Measurements from ENCODE around the gene SLC38A3.

SLC38A3 gene

DNA sequence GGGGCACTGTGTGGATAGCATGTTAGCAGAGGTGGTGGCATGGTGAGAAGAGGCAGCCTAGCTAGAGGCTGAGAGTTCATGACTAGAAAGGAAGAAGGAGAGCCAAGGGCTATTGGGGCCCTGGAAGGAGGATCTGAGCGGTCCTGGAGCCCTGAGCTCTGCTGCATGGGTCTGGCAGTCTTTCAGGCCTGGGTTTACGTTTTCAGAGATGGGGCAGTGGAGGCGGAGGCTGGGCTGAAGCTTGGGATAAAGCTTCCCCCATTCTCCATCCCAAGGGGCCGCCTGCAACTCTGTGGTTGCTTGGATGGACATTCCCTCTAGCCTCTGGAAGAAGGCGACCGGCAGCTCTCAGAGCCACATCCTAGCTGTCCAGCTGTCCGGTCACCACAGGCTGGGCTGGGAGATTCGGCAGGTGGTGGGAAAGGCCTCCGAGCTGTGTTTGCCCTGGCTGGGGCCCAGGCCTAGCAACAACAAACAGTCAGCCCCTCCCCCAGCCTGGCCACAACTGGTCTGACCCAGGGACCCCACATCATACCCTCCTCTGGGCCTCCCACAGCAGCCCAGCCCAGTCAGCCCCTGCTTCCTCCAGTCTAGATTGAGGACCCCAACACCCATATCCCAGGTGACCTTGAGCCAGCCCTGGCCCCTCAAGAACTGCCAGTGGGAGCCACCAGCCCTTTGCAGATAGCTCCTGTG is 1.8 kb upstream of the SLC38A3 start:
- WGBS (ENCODE audit: insufficient coverage): 97% methylated on average over 6 of the region's 9 CpGs
- Histone ChIP-seq H3K4me1 (ENCODE audit: control extremely low read depth in 1 of 4, control insufficient read depth in 4 of 4, insufficient read depth in 4 of 4, low read length in 3 of 4) (peaks cover 0 to 17% (median 12%) of the 10 kb centered on the region in 4 experiments), H3K27ac (ENCODE audit: insufficient read depth in 1 of 2, low read depth in 1 of 2, low read length in 2 of 2, poor library complexity in 1 of 2, severe bottlenecking in 2 of 2) (no peak overlapping the region), H3K36me3 (ENCODE audit: control insufficient read depth in 4 of 4, insufficient read depth in 4 of 4, low read length in 3 of 4) (no peaks in the 10 kb centered on the region), H3K4me3 (ENCODE audit: control insufficient read depth in 1 of 7, extremely low read depth in 1 of 7, insufficient read depth in 4 of 7, low read depth in 2 of 7, low read length in 6 of 7) (no peak overlapping the region), H3K27me3 (replicated peaks in 2 of 5; ENCODE audit: control insufficient read depth in 4 of 5, insufficient read depth in 5 of 5, low read length in 4 of 5) (peaks cover 0 to 52% (median 33%) of the 10 kb centered on the region in 5 experiments), H3K9me3 (ENCODE audit: control extremely low read depth in 1 of 5, control insufficient read depth in 4 of 5, insufficient read depth in 2 of 5, low read depth in 1 of 5, low read length in 4 of 5) (no peaks in the 10 kb centered on the region)
- ChIA-PET POLR2A (no interaction called here), CTCF (interaction anchor here (1.5 to 69.0 kb wide), 4 partner anchors 11 to 120 kb away, joined by 4 to 1875 read pairs (median 85); partner anchors contain the start of genes GNAI2, GNAT1, LSMEM2 and SEMA3B)
- no peak for DNase-seq

DNA sequence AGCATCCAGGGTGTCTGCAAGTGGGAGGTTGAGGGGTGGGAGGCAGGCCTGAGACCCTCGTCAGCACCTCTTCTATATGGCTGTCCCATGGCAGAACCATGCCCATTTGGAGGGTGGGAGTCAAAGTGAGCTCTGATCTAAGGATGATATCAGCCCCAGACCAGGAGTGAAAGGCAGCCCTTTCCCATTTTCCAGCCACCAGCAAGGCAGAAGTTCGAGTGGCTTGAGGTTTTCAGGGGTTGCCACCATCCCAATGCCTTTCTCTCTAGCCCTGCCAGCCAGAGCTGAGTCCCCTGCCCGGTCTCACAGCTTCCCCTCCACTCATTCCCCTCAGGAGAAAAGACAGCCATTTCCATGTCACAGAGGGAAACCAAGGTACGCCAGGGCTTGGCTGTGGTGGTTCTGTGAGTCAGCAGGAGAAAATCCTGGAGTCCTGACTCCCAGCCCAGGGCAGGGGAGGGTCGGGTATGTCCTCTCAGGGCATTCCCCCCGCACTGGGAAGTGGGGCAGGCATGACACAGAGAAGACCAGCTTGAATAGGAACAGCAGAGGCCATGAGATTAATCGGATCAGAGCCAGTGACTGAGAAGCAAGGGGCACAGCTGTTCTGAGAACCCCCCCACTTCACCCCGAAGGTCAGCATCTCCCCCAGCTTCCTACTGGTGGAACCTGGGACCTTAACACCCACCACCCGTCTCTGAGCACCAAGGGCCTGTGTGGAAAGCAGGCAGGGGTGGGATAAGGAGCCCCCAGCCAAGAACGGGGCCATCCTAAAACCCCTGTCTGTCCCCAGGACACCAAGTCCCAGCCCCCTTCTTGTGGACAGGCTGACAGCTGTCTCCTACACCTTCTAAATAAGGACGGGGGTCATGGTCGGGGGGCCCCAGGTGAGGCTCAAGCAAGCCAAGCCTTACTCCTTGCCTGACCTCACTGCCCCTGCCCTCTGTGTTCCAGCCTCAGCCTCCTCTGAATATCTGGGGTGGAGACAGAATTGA is 965 bp upstream of the SLC38A3 start:
- CTCF ChIA-PET: interaction anchor here (1.5 to 69.0 kb wide), 3 partner anchors 12 to 45 kb away, joined by 4 to 1875 read pairs (median 166); partner anchors contain the start of genes GNAI2, GNAT1, LSMEM2 and SEMA3B
- 75% methylated on average over 8 of the region's 12 CpGs for WGBS (ENCODE audit: insufficient coverage)

DNA sequence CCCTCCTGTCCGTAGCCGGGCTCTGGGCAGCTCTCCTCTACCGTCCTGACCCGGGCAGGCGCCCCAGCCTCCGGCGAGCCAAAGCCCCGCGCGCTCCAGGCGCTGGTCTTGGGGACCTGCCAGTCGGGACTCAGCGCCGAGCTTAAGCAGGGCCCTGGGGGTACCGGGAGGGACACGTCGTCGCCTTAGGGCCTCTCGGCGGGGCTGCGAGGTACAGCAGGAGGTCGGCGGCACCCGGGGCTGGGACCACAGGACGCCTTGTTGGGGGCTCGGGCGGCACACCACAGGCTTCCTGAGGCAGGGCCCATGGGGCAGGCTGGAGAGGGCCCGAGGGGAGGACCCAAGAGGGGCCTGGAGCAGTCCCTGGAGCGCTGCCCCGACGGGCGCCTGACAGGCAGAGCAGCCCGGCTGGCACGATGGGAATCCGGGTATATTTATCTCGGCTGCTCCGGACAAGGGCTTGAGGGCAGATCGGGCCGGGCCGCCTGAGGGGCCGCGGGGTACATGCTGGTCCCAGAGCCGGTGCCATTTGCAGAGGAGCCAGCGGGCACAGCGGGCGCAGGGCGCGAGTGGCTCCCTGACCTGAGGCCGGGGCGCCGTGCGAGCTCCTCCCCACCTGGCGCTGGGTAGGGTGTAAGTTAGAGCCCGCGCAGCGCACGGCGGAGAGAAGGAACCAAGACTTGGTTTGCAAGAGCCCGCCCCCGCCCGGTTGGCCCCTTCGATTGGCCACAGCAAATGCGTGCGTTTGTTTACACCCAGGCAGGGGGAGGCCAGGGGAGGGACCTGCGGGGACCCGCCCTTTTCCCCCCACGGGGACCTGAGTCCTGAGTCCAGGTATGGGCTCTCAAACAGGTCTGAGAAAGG is 574 bp downstream of the SLC38A3 start:
- Histone ChIP-seq H3K9me3 (ENCODE audit: control extremely low read depth in 1 of 5, control insufficient read depth in 4 of 5, insufficient read depth in 2 of 5, low read depth in 1 of 5, low read length in 4 of 5) (no peaks in the 10 kb centered on the region), H3K27me3 (replicated peaks in 2 of 5; ENCODE audit: control insufficient read depth in 4 of 5, insufficient read depth in 5 of 5, low read length in 4 of 5) (peaks cover 0 to 52% (median 33%) of the 10 kb centered on the region in 5 experiments), H3K4me1 (ENCODE audit: control extremely low read depth in 1 of 4, control insufficient read depth in 4 of 4, insufficient read depth in 4 of 4, low read length in 3 of 4) (peaks cover 0 to 17% (median 12%) of the 10 kb centered on the region in 4 experiments), H3K4me3 (ENCODE audit: control insufficient read depth in 1 of 7, extremely low read depth in 1 of 7, insufficient read depth in 4 of 7, low read depth in 2 of 7, low read length in 6 of 7) (peak overlapping the region; percentile 15 to 71 (median 23)), H3K36me3 (ENCODE audit: control insufficient read depth in 4 of 4, insufficient read depth in 4 of 4, low read length in 3 of 4) (no peaks in the 10 kb centered on the region), H3K27ac (ENCODE audit: insufficient read depth in 1 of 2, low read depth in 1 of 2, low read length in 2 of 2, poor library complexity in 1 of 2, severe bottlenecking in 2 of 2) (no peak overlapping the region)
- ChIA-PET POLR2A (interaction anchor here (0.6 to 1.3 kb wide), 2 partner anchors 13 to 32 kb away, joined by 3 read pairs; no protein-coding TSS in a partner anchor), CTCF (interaction anchor here (14.3 to 69.0 kb wide), 2 partner anchors 13 to 44 kb away, joined by 166 to 1875 read pairs; partner anchors contain the start of genes GNAI2, GNAT1, LSMEM2 and SEMA3B)
- DNase-seq: peak; percentile 46 to 64 (median 60)
- WGBS (ENCODE audit: insufficient coverage): under 1% methylated on average over 66 of the region's 67 CpGs

More for the DNA sequence above, 965 bp upstream of the SLC38A3 start:
- peaks cover 0 to 17% (median 12%) of the 10 kb centered on the region in 4 experiments for H3K4me1 ChIP-seq (ENCODE audit: control extremely low read depth in 1 of 4, control insufficient read depth in 4 of 4, insufficient read depth in 4 of 4, low read length in 3 of 4)
- peaks cover 0 to 52% (median 33%) of the 10 kb centered on the region in 5 experiments for H3K27me3 ChIP-seq (replicated peaks in 2 of 5; ENCODE audit: control insufficient read depth in 4 of 5, insufficient read depth in 5 of 5, low read length in 4 of 5)
- H3K27ac ChIP-seq (ENCODE audit: insufficient read depth in 1 of 2, low read depth in 1 of 2, low read length in 2 of 2, poor library complexity in 1 of 2, severe bottlenecking in 2 of 2): no peak overlapping the region
- no peaks in the 10 kb centered on the region for H3K36me3 ChIP-seq (ENCODE audit: control insufficient read depth in 4 of 4, insufficient read depth in 4 of 4, low read length in 3 of 4)
- POLR2A ChIA-PET: interaction anchor here (0.5 kb wide), 1 partner anchor 93 kb away, joined by 3 read pairs; no protein-coding TSS in a partner anchor
- no peaks in the 10 kb centered on the region for H3K9me3 ChIP-seq (ENCODE audit: control extremely low read depth in 1 of 5, control insufficient read depth in 4 of 5, insufficient read depth in 2 of 5, low read depth in 1 of 5, low read length in 4 of 5)
- H3K4me3 ChIP-seq (ENCODE audit: control insufficient read depth in 1 of 7, extremely low read depth in 1 of 7, insufficient read depth in 4 of 7, low read depth in 2 of 7, low read length in 6 of 7): no peak overlapping the region
- no peak for DNase-seq

DNA sequence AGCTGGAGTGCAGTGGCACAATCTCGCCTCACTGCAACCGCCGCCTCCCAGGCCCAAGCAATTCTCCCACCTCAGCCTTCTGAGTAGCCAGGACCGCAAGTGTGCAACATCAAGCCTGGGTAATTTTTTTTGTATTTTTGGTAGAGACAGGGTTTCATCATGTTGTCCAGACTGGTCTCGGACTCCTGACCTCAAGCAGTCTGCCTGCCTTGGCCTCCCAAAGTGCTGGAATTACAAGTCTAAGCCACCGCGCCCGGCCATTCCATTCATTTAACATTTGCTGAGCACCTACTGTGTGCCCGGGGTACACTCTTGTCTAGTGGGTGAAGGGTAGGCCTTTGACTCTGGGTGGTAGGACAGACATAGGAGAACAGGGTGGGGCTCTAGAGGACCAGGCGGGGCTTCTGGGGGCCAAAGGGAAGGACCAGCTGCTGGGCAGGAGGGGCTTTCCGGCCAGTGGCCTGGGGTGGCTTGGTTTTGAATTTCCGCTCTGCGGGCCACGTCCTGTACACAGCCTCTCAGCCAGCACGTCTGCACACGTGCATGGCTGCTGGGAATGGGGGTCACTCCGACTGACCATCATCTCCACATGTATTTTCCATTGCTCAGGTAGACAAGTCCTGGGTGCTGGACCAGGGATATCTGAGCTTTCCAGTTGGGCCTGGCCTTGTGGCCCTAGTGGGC is 2.4 kb downstream of the SLC38A3 start:
- 97% methylated on average over 10 of the region's 17 CpGs for WGBS (ENCODE audit: insufficient coverage)
- H3K36me3 ChIP-seq (ENCODE audit: control insufficient read depth in 4 of 4, insufficient read depth in 4 of 4, low read length in 3 of 4): no peaks in the 10 kb centered on the region
- POLR2A ChIA-PET: interaction anchor here (1.1 kb wide), 1 partner anchor 12 kb away, joined by 3 read pairs; no protein-coding TSS in a partner anchor
- no peaks in the 10 kb centered on the region for H3K9me3 ChIP-seq (ENCODE audit: control extremely low read depth in 1 of 5, control insufficient read depth in 4 of 5, insufficient read depth in 2 of 5, low read depth in 1 of 5, low read length in 4 of 5)
- H3K4me3 ChIP-seq (ENCODE audit: control insufficient read depth in 1 of 7, extremely low read depth in 1 of 7, insufficient read depth in 4 of 7, low read depth in 2 of 7, low read length in 6 of 7): no peak overlapping the region
- DNase-seq: no peak
- peaks cover 0 to 49% (median 28%) of the 10 kb centered on the region in 5 experiments for H3K27me3 ChIP-seq (replicated peaks in 2 of 5; ENCODE audit: control insufficient read depth in 4 of 5, insufficient read depth in 5 of 5, low read length in 4 of 5)
- H3K27ac ChIP-seq (ENCODE audit: insufficient read depth in 1 of 2, low read depth in 1 of 2, low read length in 2 of 2, poor library complexity in 1 of 2, severe bottlenecking in 2 of 2): no peak overlapping the region
- H3K4me1 ChIP-seq (ENCODE audit: control extremely low read depth in 1 of 4, control insufficient read depth in 4 of 4, insufficient read depth in 4 of 4, low read length in 3 of 4): peaks cover 0 to 19% (median 14%) of the 10 kb centered on the region in 4 experiments
- CTCF ChIA-PET: interaction anchor here (14.3 to 69.0 kb wide), 2 partner anchors 15 to 42 kb away, joined by 166 to 1875 read pairs; partner anchors contain the start of genes GNAI2, GNAT1, LSMEM2 and SEMA3B

DNA sequence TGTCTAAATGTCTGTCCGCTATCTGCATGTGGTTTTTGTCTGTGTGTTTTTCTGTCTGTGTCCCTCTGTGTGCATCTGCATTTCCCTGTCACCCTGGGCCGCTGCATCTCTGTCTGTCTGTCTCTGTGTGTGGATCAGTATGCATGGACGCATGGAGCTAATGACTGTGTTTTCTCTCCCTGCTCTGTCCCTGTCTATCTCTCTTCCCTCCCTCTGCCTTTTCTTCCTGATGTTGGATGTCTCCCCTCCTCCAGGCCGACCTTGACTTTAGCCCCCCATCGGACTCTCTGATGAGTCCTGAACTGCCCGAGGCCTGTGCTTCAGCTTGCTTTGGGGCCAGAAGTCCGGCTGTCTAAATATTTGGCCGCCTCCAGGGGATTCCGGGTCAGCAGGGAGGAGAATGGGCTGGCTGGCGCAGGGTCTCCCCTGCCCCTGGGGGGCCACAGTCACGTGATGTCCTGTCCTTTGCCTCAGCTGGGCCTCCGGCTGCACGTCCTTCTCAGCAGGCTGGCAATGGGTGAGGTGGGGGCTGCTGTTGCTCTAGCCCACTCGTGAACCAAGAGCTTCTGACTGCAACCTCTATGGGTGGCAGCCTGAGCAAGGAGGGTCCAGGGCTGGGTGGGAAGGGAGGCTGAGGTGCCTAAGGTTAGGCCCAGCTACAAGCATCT is 3.7 kb downstream of the SLC38A3 start:
- DNase-seq: no peak
- Histone ChIP-seq H3K4me1 (ENCODE audit: control extremely low read depth in 1 of 4, control insufficient read depth in 4 of 4, insufficient read depth in 4 of 4, low read length in 3 of 4) (peaks cover 0 to 19% (median 14%) of the 10 kb centered on the region in 4 experiments), H3K9me3 (ENCODE audit: control extremely low read depth in 1 of 5, control insufficient read depth in 4 of 5, insufficient read depth in 2 of 5, low read depth in 1 of 5, low read length in 4 of 5) (no peaks in the 10 kb centered on the region), H3K4me3 (ENCODE audit: control insufficient read depth in 1 of 7, extremely low read depth in 1 of 7, insufficient read depth in 4 of 7, low read depth in 2 of 7, low read length in 6 of 7) (no peak overlapping the region), H3K27ac (ENCODE audit: insufficient read depth in 1 of 2, low read depth in 1 of 2, low read length in 2 of 2, poor library complexity in 1 of 2, severe bottlenecking in 2 of 2) (no peak overlapping the region), H3K27me3 (replicated peaks in 2 of 5; ENCODE audit: control insufficient read depth in 4 of 5, insufficient read depth in 5 of 5, low read length in 4 of 5) (peaks cover 0 to 36% (median 25%) of the 10 kb centered on the region in 5 experiments), H3K36me3 (ENCODE audit: control insufficient read depth in 4 of 4, insufficient read depth in 4 of 4, low read length in 3 of 4) (no peaks in the 10 kb centered on the region)
- ChIA-PET CTCF (interaction anchor here (0.8 to 69.0 kb wide), 3 partner anchors 9 to 41 kb away, joined by 3 to 1875 read pairs (median 166); partner anchors contain the start of genes GNAI2, GNAT1, LSMEM2 and SEMA3B), POLR2A (no interaction called here)
- 92% methylated on average over 13 of the region's 14 CpGs for WGBS (ENCODE audit: insufficient coverage)

All from common myeloid progenitor, CD34-positive (primary cell).